DMS53 treated with DMSO at 0.1 percent for 48 hours (cell line): ENCODE results near the gene SS18L1.

Experiments used
- DNase-seq: peaks from one replicate; lab custom pipeline; 2025; ENCODE audit not compliant: unreplicated experiment; lab: John Stamatoyannopoulos, UW

The SS18L1 gene

GRCh38 chr20:62222972-62223371 is 79.4 kb downstream of the SS18L1 start:
- DNase-seq = no peak

- DNase-seq = no peak
Observed at GRCh38 chr20:62223571-62223970, 80.0 kb downstream of the SS18L1 start.

GRCh38 chr20:62224113-62224855 is 80.7 kb downstream of the SS18L1 start:
- no peak for DNase-seq

GRCh38 chr20:62225026-62225425 is 81.5 kb downstream of the SS18L1 start:
- no peak for DNase-seq

GRCh38 chr20:62225820-62226635 is 82.5 kb downstream of the SS18L1 start:
- no peak for DNase-seq

- DNase-seq = no peak
Observed at GRCh38 chr20:62226707-62227590, 83.4 kb downstream of the SS18L1 start.

- no peak for DNase-seq
Observed at GRCh38 chr20:62227591-62227976, 84.0 kb downstream of the SS18L1 start.

- DNase-seq = peak; percentile 25
Observed at GRCh38 chr20:62227977-62228958, 84.7 kb downstream of the SS18L1 start.

- no peak for DNase-seq
Observed at GRCh38 chr20:62228982-62229545, 85.5 kb downstream of the SS18L1 start.

GRCh38 chr20:62229667-62230066 is 86.1 kb downstream of the SS18L1 start:
- DNase-seq = no peak

- no peak for DNase-seq
Observed at GRCh38 chr20:62230276-62230675, 86.7 kb downstream of the SS18L1 start.

GRCh38 chr20:62230696-62231095 is 87.1 kb downstream of the SS18L1 start:
- DNase-seq = no peak

GRCh38 chr20:62231292-62231691 is 87.7 kb downstream of the SS18L1 start:
- DNase-seq = no peak
